Subcutaneous abdominal adipose tissue (tissue), 5 donors: ENCODE measurements around the gene CARNS1.

Source experiments
- H3K27ac ChIP-seq: one replicate; pipeline ENCODE4 v1.7.0; 2013; ENCODE audit warnings: low read depth, mild to moderate bottlenecking, inconsistent platforms, low read length, moderate library complexity
- H3K27me3 ChIP-seq, 5 donors: one replicate each; pipeline ENCODE4 v1.7.0; 2013; ENCODE audit warnings: low read length in 5 of 5, inconsistent platforms in 1 of 5; ENCODE audit not compliant: control insufficient read depth in 5 of 5, insufficient read depth in 4 of 5
- H3K36me3 ChIP-seq, 5 donors: one replicate each; pipeline ENCODE4 v1.7.0; 2013; ENCODE audit warnings: low read length in 5 of 5; ENCODE audit not compliant: control insufficient read depth in 5 of 5, insufficient read depth in 5 of 5
- H3K4me1 ChIP-seq, 5 donors: one replicate each; pipeline ENCODE4 v1.7.0; 2013; ENCODE audit warnings: low read length in 5 of 5, mild to moderate bottlenecking in 3 of 5, moderate library complexity in 1 of 5; ENCODE audit not compliant: control insufficient read depth in 5 of 5, insufficient read depth in 5 of 5
- H3K4me3 ChIP-seq, 5 donors: one replicate each; pipeline ENCODE4 v1.7.0; 2013; ENCODE audit warnings: low read length in 5 of 5, low read depth in 1 of 5
- H3K9ac ChIP-seq, 5 donors: one replicate each; pipeline ENCODE4 v1.7.0; 2013; ENCODE audit warnings: low read length in 5 of 5, mild to moderate bottlenecking in 4 of 5, moderate library complexity in 3 of 5
- H3K9me3 ChIP-seq, 5 donors: one replicate each; pipeline ENCODE4 v1.7.0; 2013; ENCODE audit warnings: low read length in 5 of 5; ENCODE audit not compliant: control insufficient read depth in 5 of 5
- donor health status: healthy.
- donor health status: healthy.
- donor health status: healthy.
- donor health status: healthy.
- donor health status: healthy.

The CARNS1 gene

DNA sequence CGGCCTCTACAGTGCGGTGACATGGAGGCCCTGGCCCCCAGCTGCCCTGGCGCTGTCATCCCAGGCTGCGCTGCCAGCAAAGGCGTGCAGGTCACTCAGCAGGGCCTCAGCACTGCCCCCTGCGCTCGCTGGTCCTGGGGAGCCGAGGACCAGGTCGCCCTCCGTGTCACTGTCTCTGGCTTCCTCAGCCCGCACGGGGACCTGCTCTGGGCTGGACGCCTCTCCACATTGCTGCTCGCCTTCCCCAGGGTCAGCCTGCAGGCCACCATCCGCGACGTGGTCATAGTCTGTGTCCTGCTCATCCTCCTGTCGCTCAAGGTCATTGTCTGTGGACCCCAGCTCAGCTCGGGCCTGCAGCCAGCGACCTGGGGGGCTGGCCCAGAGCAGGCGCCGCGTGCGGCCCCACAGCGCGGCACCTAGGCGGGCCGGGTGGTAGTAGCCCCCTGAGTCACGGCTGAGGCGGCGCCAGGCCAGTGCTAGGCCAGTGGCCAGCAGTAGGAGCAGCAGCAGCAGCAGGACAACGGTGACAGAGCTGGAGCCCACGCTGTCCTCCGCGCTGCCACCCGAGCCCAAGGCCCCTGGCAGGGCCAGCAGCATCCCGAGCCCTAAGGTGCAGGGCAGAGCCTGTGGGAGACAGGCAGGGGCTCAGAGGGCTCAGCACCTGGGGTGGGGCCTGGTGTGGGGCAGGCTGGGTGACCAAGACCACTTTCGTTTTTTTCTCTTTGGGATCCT, 20.4 kb downstream of the CARNS1 start:
- H3K4me1 ChIP-seq, result peaks cover 0 to 29% (median 22%) of the 10 kb centered on the region in 5 donors
- peaks cover 0 to 89% (median 77%) of the 10 kb centered on the region in 5 donors for H3K36me3 ChIP-seq
- H3K27ac ChIP-seq, result no peak overlapping the region

DNA sequence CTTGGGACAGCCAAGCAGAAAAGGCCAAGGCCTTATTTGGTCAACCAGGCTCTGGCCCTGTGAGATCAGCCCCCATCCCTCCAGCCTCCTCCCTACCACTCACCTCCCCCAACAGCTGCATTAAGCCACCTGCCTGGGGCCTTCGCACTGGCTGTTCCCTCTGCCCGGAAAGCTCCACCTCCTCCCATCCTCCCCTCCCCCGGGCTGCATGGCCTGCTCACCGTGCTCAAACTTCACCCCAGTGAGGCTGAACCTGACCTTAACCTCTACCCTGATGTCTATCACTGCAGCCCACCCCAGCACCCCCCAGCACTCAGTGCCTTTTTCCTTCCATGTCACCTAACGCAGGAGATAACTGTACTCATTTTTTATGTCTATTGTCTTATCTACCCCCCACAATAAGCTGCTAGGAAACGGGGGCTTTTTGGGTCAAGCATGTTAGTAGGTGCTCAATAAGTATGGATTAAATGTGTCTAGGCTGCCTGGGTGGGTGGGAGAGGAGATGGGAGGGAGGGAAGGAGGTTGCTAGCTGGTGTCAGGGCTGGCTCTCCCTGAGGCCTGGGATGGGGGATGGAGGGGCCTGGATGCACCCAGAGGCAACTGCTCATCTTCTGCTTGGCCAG, 21.1 kb downstream of the CARNS1 start:
- peaks cover 0 to 33% (median 25%) of the 10 kb centered on the region in 5 donors for H3K4me1 ChIP-seq
- no peak overlapping the region for H3K9ac ChIP-seq
- peak overlapping the region in 1 of 5 donors; percentile 34 for H3K4me3 ChIP-seq

More for the DNA sequence above, 20.4 kb downstream of the CARNS1 start:
- Histone ChIP-seq H3K9ac (no peak overlapping the region), H3K27me3 (no peaks in the 10 kb centered on the region), H3K9me3 (no peaks in the 10 kb centered on the region), H3K4me3 (peak overlapping the region in 1 of 5 donors; percentile 11)

DNA sequence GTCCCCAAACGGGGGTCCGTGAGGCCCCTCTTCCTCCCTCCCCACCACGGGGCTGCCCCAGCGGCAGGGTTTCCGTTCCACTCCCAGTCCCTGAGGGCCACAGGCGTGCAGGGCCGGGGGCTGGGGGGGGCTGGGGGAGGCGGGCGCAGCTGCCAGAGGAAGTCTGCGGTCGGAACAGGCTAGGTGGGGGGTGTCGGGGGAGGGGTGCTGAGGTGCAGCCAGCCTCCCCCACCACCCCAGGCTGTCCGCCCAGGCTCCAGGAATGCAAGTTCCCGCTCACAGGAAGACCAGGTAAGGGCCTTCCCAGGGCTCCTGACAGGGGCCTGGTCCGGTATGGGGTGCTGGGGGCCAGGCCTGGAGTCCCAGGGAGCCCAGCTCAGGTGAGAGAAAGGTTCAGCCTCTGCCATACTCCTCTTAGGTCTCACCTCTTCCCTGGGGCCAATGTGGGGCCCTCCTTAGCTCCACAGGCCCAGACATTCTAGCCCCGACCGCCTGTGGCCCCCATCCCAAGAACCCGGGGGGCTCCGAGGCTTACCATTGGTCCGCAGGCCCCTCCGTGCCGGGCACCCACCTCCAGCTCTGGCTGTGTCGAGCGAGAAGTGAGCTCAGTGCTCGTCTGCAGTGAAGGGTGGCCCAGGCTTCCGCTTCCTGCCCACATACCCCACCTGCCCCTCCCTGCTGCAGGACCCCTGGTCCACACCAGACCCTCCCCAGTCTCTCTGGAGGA, 21.8 kb downstream of the CARNS1 start, which contains the start of gene PTPRCAP:
Gene PTPRCAP, minus strand, starts transcription at position 601 of the 727 bp plus-strand sequence. Its CDS starts 63 bp downstream, at position 538.
- Histone ChIP-seq H3K9ac (peak within 1 kb of the TSS in 1 of 5 donors; percentile 7), H3K27me3 (no peaks in the 10 kb centered on the region), H3K36me3 (peaks cover 0 to 90% (median 79%) of the 10 kb centered on the region in 5 donors), H3K4me1 (peaks cover 0 to 37% (median 31%) of the 10 kb centered on the region in 5 donors), H3K27ac (no peak within 1 kb of the TSS), H3K9me3 (no peaks in the 10 kb centered on the region), H3K4me3 (peak within 1 kb of the TSS in 2 of 5 donors; percentile 0 to 38)

More for the DNA sequence above, 21.1 kb downstream of the CARNS1 start:
- Histone ChIP-seq H3K36me3 (peaks cover 0 to 90% (median 79%) of the 10 kb centered on the region in 5 donors), H3K27me3 (no peaks in the 10 kb centered on the region), H3K9me3 (no peaks in the 10 kb centered on the region), H3K27ac (no peak overlapping the region)

DNA sequence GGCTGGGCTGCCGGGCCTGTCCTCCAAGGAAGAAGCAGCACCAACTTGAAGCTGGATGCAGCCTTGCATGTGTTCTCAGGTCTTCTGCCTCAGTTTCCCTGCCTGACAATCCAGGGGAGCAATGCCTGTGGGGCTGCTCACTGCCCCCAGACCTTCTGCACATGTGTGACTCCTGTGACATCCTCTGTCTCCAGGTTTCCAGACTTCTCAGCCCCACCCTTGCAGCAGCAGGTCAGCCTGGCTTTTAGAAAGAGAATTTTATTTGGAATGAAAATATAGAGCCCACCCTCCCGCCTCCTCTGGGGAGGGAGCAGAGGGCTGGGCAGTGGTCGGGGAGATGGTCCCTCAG, 22.3 kb downstream of the CARNS1 start:
- H3K27ac ChIP-seq, result no peak overlapping the region
- H3K27me3 ChIP-seq, result no peaks in the 10 kb centered on the region
- H3K9ac ChIP-seq, result peak overlapping the region in 1 of 5 donors; percentile 7
- H3K36me3 ChIP-seq, result peaks cover 0 to 85% (median 75%) of the 10 kb centered on the region in 5 donors
- H3K9me3 ChIP-seq, result no peaks in the 10 kb centered on the region
- H3K4me1 ChIP-seq, result peaks cover 2 to 42% (median 36%) of the 10 kb centered on the region in 5 donors
- H3K4me3 ChIP-seq, result peak overlapping the region in 2 of 5 donors; percentile 0 to 38

DNA sequence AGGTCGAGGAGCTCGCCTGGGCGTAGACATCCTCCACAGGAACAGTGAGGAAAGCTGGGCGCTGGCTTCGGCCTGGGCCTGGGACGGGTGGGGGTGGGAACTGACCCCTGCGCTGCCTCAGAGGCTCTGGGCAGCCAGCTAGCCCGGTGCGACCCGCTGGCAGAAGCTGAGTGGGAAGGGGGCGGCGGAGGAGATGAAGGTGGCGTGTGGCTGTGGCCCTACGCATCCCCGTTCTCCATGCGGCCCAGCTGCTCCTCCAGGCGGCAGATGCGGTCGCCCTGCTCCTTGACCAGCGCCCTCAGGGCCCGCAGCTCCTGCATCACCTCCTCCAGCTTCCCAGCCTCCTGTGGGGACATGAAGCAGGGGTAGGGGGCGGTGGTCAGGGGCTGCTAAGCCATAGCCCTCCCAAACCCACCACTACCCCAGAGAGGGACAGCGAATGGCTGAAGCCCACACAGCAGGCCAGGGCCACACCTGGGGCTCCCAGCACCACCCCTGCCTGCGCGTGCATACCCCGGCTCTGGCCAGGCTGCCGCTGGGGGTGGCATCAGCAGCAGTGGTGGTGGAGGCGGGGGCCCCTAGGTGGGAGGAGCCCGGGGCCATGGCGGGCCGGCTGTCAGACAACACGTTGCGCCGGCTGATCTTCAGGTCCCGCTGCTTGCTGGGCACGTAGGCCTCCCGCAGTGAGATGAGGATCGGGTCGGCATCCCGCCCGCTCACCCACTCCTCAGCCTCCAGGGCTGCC, 22.9 kb downstream of the CARNS1 start:
- H3K27ac ChIP-seq, result no peak overlapping the region
- peak overlapping the region in 1 of 5 donors; percentile 0 for H3K4me3 ChIP-seq
- no peak overlapping the region for H3K9ac ChIP-seq
- H3K36me3 ChIP-seq, result peaks cover 0 to 80% (median 69%) of the 10 kb centered on the region in 5 donors
- no peaks in the 10 kb centered on the region for H3K9me3 ChIP-seq
- H3K27me3 ChIP-seq, result no peaks in the 10 kb centered on the region
- H3K4me1 ChIP-seq, result peaks cover 2 to 46% (median 38%) of the 10 kb centered on the region in 5 donors

DNA sequence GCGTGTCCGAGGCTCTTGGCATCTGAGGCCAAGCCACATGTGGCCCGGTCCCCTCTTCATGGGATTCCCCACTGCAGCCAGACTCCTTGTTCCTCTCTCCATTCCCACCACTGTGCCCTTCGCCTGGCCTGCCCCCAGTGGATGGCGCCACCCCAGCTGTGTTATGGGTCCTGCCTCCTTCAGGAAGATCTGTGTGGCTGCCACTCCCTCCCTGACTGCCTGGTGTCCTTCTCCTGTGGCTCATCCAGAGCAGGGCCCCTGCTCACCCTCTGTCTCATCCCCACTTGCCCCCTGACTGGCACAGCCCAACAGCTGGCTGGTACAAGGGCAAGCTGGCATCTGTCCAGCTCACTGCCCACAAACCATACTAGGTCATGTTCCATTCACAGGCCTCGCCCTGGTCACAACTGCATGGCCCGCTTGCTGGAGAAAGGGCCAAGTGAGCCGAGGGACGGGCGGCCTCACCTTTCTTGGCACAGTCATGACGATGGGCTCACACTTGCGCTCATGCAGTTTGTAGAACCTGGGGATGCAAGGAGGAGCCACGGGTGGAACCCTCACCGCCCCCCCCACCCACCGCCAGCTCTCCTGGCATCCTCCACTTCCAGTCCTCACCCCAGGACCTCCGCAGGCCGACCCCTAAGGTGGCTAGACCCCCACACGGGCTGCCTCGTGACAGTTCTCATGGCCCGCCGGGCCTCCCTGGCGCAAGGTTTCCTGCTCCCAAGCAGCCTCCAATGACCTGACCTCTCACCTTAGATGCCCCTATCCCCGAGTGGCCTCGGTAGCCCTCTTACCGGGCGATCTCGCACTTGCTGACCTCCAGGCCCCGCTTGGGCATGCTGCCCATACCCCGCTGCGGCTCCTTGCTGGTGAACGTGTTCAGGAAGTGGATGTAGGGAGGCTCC, 24.1 kb downstream of the CARNS1 start:
- Histone ChIP-seq H3K4me3 (no peak overlapping the region), H3K9ac (peak overlapping the region in 1 of 5 donors; percentile 47), H3K27me3 (no peaks in the 10 kb centered on the region), H3K9me3 (no peaks in the 10 kb centered on the region), H3K4me1 (peaks cover 2 to 52% (median 38%) of the 10 kb centered on the region in 5 donors), H3K36me3 (peaks cover 0 to 67% (median 57%) of the 10 kb centered on the region in 5 donors), H3K27ac (no peak overlapping the region)

DNA sequence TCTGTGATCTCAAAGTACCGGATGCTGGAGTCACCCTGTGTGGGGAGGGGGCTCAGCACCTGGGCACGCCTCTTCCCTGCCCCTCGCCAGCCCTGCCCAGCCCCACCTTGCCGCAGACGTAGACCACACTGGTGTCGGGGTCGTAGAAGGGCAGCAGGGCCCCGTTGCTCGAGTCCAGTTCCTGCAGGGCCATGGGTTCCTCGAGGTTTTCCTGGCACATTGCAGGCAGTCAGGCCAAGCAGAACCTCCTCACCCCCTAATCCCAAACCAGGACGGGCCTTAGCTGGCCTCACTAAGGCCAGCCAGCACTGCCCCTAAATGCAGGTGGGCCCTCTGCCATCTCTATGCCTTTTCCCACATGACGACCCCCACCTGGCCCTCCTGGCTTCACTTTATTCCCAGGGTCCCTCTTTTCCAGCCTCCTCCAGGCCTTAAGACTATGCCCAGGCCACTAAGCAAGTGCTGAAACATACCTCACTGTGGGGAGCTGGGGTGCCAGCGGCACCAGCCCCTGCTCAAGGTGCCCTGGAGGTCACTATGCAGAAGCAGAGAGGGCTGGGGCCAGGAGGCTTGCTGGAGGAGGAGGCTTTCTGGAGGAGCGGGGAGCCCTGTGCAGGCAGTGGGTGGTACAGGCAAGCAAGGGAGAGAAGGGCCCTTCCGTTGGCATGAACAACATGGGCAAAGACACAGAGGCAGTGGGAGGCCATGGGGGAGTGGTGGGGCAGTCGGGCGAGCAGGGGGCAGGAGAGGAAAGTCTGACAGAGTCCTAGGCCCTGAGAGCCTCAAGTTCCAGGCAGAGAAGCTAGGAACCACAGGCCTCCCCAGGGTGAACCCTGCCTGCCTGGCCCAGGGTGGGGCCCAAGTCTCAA, 25.0 kb downstream of the CARNS1 start:
- peaks cover 2 to 52% (median 38%) of the 10 kb centered on the region in 5 donors for H3K4me1 ChIP-seq
- H3K27me3 ChIP-seq, result no peaks in the 10 kb centered on the region
- peaks cover 0 to 58% (median 49%) of the 10 kb centered on the region in 5 donors for H3K36me3 ChIP-seq
- H3K4me3 ChIP-seq, result no peak overlapping the region
- peak overlapping the region in 1 of 5 donors; percentile 47 for H3K9ac ChIP-seq
- H3K9me3 ChIP-seq, result no peaks in the 10 kb centered on the region
- H3K27ac ChIP-seq, result no peak overlapping the region

DNA sequence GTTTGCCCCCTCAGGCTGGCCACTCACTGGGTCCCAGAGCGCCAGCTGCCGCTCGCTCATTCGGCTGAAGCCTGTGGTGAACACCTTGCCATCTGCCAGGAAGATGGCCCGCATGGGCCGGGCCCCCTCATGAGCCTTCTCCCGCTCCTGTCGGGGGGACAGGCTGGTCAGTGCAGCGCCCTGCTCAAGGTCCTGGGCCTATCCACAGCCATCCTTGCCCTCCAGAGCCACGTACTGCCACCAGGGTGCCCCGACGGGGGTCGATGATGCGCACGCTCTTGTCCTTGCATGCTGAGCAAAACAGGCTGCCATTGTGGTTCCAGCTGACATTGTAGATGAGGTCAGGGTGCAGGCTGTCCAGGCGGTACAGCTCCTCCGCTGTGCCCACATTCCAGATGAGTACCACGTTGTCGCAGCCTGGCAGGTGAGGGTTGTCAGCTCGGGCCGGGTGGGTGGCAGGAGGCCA, 25.7 kb downstream of the CARNS1 start:
- Histone ChIP-seq H3K36me3 (peaks cover 0 to 52% (median 43%) of the 10 kb centered on the region in 5 donors), H3K27me3 (no peaks in the 10 kb centered on the region), H3K27ac (no peak overlapping the region), H3K9me3 (no peaks in the 10 kb centered on the region), H3K4me1 (peaks cover 2 to 45% (median 38%) of the 10 kb centered on the region in 5 donors), H3K9ac (no peak overlapping the region), H3K4me3 (no peak overlapping the region)
